Stromal cell of bone marrow (primary cell): ENCODE measurements around the gene EHD4.

Experiments
- DNase-seq: peaks from one replicate; pipeline ENCODE4 v3.0.0-alpha.2; 2012; ENCODE audit warnings: low read depth

EHD4 gene

GRCh38 chr15:41936649-41937567 lies 35.4 kb downstream of the EHD4 start:
- no peak for DNase-seq

- DNase-seq: no peak
Measured at GRCh38 chr15:41936155-41936554, 36.2 kb downstream of the EHD4 start.

- no peak for DNase-seq
Measured at GRCh38 chr15:41935566-41936020, 36.8 kb downstream of the EHD4 start.

DNA sequence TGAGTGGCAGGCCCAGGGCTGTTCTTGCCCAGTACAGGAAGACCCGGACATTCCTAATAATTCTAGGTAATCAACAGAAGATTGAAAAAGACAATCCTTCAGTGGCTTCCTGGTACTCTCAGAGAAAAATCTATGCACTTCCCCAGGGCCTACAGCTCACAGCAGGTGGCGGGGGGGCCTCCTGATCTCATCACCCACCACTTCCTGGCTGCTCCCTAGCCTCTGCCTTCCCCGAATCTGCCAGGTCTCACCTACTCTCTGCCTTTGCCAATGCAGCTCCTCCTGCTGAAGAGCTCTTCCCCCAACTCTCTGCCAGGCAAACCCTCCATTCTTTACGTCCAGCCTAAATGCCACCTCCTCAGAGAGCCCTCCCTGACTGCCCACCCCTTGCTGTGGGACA lies 37.5 kb downstream of the EHD4 start:
- DNase-seq: no peak

- DNase-seq: no peak
Measured at GRCh38 chr15:41933771-41934170, 38.6 kb downstream of the EHD4 start.

- DNase-seq: no peak
Measured at GRCh38 chr15:41933326-41933725, 39.0 kb downstream of the EHD4 start.

- DNase-seq: no peak
Measured at GRCh38 chr15:41932511-41933289, 39.7 kb downstream of the EHD4 start.

- no peak for DNase-seq
Measured at GRCh38 chr15:41932101-41932500, 40.3 kb downstream of the EHD4 start.

- DNase-seq: no peak
Measured at GRCh38 chr15:41930867-41931222, 41.5 kb downstream of the EHD4 start.

- peak; percentile 95 for DNase-seq
Measured at GRCh38 chr15:41930221-41930866, 42.0 kb downstream of the EHD4 start.

GRCh38 chr15:41928637-41929620 lies 43.4 kb downstream of the EHD4 start:
- DNase-seq: no peak

DNA sequence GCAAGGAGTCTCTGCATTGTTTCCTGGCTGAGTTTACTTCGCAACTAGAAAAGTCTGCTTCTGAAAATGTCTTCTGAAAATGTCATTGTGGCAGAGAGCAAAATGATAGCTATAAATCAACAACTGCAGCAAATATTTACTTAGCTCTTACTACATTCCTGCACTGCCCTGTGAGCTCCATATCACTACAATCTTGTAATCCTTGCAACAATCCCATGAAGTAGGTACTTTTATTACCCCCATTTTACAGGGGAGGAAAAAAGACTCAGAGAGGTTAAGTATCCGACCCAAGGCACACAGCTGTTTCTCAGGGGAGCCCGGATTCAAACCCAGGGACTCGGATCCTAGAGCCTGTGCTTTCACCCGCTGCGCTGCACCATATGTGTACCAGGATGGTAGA lies 44.3 kb downstream of the EHD4 start:
- no peak for DNase-seq

DNA sequence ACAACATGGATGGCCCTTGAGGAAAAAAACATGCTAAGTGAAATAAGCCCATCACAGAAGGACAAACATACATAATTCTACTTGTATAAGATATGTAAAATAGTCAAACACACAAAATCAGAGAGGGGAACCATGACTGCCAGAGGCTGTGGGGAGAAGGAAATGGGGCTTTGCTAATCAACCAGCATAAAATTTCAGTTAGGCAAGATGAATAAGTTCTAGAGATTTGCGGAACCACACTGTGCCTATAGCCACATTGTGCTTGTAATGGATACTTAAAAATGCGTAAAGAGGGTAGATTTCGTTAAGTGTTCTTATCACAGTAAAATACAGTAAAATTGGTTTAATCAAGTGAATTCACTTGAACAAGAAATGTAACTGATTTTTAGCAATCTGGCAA lies 44.8 kb downstream of the EHD4 start:
- DNase-seq: no peak

DNA sequence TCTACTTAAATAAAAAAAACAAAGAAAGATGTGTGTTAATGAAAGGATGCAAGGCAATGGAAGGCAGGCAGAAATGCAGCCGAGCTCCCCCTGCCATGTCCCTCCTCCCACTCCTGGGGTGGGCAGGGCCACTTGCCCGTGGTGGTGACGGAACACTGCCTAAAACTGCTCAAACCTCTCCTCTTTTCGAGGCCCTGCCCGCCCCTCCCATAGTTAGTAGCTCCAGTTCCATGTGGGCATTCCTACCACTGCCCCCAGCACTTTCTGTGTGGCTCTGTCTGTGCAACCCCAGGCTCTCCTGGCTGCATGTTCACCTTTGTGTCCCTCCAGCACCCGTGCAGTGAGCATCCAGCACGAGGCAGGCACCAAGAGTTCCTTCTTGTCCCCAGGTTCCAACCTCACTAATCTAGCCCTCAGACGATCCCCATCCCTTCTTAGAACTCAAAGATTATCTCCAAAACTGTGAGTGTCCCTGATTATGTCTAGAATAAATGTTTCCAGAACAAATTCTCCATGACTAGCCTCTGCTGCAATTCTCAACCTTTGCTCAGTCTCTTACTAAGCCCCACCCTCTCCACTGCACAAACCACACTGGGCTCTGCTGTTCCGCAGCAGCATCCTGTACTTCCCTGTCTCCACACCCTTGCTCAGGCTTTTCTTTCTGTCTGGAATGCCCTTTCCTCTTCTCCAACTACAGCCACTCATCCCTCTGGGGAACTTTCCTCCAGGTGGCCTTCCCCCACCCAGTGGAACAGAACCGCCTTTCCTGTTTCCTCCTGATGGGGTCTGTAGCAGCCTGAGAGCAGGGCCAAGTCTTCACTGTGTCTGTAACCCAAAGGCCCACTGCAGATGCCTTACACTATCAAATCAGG lies 45.9 kb downstream of the EHD4 start:
- DNase-seq: no peak

GRCh38 chr15:41925086-41925608 lies 47.2 kb downstream of the EHD4 start:
- no peak for DNase-seq

- DNase-seq: no peak
Measured at GRCh38 chr15:41923401-41923997, 48.9 kb downstream of the EHD4 start.

GRCh38 chr15:41922353-41922752 lies 50.0 kb downstream of the EHD4 start:
- DNase-seq: no peak

DNA sequence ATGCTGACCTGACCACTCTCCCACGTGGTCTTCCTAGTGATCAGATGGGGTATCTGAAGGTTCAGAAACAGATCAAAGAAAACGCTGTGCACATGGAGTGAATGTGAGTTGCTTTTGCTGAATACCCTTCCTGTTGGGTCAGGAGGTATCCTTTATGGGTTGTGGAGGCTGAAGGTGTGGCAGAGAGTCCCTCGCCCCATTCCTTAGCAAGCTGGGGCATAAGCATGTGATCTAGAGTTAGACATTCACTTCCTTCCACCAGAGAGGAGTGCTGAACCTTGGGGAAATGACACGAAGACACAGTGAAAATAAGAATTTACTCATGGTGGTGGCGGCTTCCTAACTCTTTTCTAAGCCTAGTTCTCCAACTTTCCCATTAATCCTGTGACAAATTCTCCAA lies 50.7 kb downstream of the EHD4 start:
- no peak for DNase-seq

DNA sequence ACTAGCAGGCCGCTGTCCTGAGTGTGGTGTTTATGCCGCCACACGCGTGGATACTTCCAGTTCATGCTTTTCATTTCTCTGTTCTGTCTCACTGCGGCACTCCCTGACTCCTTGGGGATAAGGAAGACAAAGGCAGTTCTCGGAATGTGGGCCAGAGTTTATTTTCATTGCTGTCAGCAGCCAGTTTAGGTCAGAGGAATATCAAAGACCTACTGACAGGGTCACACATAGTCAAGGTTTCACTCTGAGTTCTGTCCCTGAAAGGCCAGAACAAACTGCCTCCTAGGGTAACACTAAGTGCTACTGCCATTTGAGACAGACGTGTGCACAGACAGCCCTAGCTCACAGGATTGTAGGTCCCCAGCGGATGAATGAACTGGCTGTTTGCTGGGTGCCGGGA lies 51.2 kb downstream of the EHD4 start:
- DNase-seq: no peak
